HG03060 (cell line): ENCODE data around the gene STAM2.
"Not testable (repeated sequence)": the region's sequence is repeated elsewhere in the genome, so short reads cannot be mapped to it uniquely, and the experiment has no call there.

Experiments
- ATAC-seq: cut with Tn5 transposase; IDR thresholded peaks from one replicate; pipeline ENCODE4 v1.9.1; 2021; ENCODE audit warnings: low read depth, moderate number of reproducible peaks; ENCODE audit not compliant: unreplicated experiment

STAM2 gene

GRCh38 chr2:152175368-152176112 lies at the start of gene STAM2:
Gene STAM2, minus strand, starts transcription at chr2:152175763. Its CDS starts 121 bp downstream, at chr2:152175642.
- peak; percentile 62 for ATAC-seq

DNA sequence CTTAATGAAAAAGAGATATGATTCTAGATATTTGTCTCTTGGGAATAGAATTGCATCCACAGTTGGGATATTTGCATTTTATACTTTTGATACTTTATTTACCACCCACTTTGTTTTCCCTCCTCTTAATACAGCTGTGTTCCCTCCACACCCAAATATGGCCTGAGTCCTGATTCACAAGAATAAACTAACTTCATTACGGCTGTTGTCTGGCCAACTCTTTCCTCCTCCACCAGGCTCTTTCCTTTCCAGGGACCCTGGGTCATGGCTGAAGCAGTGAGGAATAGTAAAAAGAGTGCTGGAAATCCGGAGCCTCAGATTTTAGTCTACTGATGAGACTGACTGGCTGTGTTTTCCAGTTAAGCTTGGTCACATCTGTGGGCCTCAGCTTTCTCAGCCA lies 48.4 kb upstream of the STAM2 start:
- ATAC-seq = no peak

GRCh38 chr2:152222975-152223637 lies 47.5 kb upstream of the STAM2 start:
- ATAC-seq = no peak

DNA sequence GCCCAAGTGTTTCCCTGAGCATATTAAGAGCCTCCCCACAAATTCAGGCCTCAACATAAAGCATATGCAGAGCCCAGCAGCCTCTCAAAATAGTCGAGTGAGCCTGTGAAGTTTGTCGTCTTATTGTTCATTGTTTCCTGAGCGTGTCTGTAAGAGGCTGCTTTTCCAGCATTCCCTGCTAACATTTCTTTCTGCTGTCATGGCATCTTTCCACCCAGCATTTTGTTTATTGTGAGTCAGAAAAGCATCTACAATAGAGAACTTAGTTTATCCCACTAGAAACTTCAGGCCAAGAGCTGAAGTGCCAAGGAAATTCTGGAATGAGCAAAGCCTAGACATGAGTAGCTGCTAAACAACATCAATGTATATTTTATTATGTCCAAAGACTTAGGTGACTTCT lies 46.3 kb upstream of the STAM2 start:
- ATAC-seq = no peak

DNA sequence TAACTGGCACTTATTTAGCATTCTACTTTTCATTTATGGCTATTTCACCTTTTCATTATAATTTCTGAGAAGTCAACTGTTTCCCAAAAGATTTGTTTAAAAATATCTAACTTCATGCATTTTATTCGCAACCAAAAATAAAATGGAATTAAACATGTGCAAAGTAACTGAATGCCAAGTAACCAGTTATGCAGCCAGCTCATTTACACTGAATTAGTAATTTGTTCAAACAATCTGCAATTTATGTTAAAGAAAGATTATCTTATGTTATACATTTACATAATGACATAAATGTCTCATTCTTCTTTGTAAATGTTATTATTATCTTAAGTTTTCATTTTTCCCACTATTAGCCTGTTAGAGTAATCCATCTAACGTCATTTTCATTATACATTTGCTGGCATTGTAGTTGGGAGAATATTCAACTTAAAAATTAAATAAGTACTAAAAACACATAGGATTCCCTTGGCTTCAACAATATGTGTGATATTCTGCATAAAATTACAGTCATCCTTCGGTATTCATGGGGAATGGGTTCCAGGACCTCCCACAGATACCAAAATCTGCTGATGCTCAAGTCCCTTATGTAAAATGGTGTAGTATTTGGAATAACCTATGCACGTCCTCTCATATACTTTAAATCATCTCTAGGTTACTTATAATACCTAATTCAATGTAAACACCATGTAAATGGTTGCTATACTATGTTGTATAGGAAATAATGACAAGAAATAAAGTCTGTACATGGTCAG lies 43.7 kb upstream of the STAM2 start:
- no peak for ATAC-seq

- ATAC-seq = no peak
Observed at GRCh38 chr2:152201466-152201830, 25.9 kb upstream of the STAM2 start.

- ATAC-seq = no peak
Observed at GRCh38 chr2:152200565-152201465, 25.3 kb upstream of the STAM2 start.

- ATAC-seq = no peak
Observed at GRCh38 chr2:152200101-152200500, 24.5 kb upstream of the STAM2 start.

- no peak for ATAC-seq
Observed at GRCh38 chr2:152198499-152198898, 22.9 kb upstream of the STAM2 start.

- not testable (repeated sequence) for ATAC-seq
Observed at GRCh38 chr2:152197508-152198284, 22.1 kb upstream of the STAM2 start.

GRCh38 chr2:152189622-152190495 lies 14.3 kb upstream of the STAM2 start:
- no peak for ATAC-seq

DNA sequence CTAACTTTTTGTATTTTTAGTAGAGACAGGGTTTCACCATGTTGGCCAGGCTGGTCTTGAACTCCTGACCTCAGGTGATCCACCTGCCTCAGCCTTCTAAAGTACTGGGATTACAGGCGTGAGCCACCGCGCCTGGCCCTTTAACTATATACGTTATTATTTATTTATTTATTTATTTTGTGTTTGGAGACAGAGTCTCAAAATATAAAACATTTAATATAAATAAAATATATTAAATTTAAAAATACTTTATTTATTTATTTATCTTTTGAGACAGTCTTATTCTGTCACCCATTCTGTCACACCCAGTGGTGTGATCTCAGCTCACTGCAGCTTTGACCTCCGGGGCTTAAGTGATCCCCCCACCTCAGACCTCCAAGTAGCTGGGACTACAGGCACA lies 11.2 kb upstream of the STAM2 start:
- not testable (repeated sequence) for ATAC-seq

DNA sequence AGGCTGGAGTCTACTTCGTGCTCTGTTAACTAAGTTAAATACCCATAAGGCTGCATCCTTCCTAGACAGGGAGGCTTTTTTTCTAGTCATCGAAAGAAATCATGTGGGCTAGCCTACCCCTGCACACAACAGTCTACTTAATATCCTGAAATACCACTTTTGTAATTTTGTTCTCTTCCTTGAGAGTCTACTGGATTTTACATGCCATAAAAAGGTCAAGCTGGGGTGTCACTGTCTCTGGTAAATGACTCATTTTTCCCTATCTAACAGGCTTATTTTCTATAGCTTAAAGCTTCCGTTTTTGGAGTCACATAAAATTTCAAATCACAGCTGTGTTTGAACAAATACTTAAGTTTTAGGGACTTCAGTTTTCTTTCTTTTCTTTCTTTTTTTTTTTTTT lies 10.7 kb upstream of the STAM2 start:
- no peak for ATAC-seq

DNA sequence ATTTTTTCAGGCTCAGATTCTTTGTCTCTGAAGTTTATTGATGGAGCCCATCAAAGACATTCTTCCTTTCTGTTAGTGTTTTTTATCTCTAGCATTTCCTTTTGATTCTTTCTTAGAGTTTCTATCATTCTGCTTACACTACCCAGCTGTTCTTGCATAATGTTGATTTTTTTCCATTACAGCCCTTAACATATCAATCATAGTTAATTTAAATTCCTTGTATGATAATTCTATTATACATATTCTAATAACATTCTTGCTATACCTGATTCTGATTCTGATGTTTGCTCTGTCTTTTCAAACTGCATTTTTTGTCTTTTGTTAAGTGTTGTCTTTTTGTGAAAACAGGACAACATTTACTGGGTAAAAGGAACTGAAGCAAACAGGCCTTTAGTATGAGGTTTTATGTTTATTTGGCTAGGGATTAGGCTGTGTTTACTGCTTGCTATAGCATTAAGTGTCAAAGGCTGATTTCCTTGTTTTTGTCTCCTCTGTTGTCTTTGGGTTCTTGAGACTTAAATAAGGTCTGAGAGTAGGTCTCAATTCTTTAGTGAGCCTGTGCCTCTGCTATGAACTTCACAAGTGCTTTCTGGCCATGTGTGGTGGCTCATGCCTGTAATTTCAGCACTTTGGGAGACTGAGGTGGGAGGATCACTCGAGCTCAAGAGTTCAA lies 8.0 kb upstream of the STAM2 start:
- no peak for ATAC-seq

GRCh38 chr2:152177667-152178066 lies 2.1 kb upstream of the STAM2 start:
- ATAC-seq = not testable (repeated sequence)

GRCh38 chr2:152176113-152176714 lies 651 bp upstream of the STAM2 start:
- ATAC-seq = peak; percentile 19

- peak; percentile 21 for ATAC-seq
Observed at GRCh38 chr2:152175012-152175367, 573 bp downstream of the STAM2 start.

DNA sequence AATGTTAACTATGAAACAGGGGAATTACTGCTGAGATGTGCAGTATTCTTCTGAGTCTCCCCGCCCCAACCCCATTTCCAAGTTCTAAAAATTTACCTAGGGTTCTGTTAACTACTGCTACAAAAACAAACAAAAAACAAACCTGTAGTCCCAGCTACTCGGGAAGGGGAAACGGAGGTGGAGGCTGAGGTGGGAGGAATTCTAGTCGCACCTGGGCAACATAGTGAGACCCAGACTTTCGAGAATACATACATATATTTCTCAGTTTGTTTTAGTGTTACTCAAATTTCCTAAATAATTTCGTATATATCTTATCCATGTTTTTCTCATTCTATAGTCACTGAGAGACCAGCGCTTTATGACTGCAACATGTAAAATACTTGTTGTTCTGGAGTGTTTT lies 989 bp downstream of the STAM2 start:
- no peak for ATAC-seq
